Medulla oblongata (tissue), 1 donor: ENCODE data around the gene CCDC17.
"Not testable (repeated sequence)": the region's sequence is repeated elsewhere in the genome, so short reads cannot be mapped to it uniquely, and the experiment has no call there.

ENCODE experiments used
- DNase-seq: peaks from one replicate; pipeline ENCODE4 v3.0.0-alpha.2; 2015; ENCODE audit errors: extremely low spot score

CCDC17 gene

GRCh38 chr1:45621895-45622523, 1.8 kb downstream of the CCDC17 start:
- DNase-seq: no peak

- no peak for DNase-seq
Measured at GRCh38 chr1:45621501-45621836, 2.4 kb downstream of the CCDC17 start.

- DNase-seq: no peak
Measured at GRCh38 chr1:45620588-45621500, 3.0 kb downstream of the CCDC17 start.

GRCh38 chr1:45619149-45619921, 4.5 kb downstream of the CCDC17 start:
- DNase-seq: no peak

GRCh38 chr1:45617618-45618017, 6.2 kb downstream of the CCDC17 start:
- DNase-seq: no peak

- DNase-seq: no peak
Measured at GRCh38 chr1:45615885-45616284, 8.0 kb downstream of the CCDC17 start.

GRCh38 chr1:45612941-45613579, 10.8 kb downstream of the CCDC17 start:
- no peak for DNase-seq

GRCh38 chr1:45610589-45611226, 13.1 kb downstream of the CCDC17 start:
- no peak for DNase-seq

- DNase-seq: no peak
Measured at GRCh38 chr1:45608175-45609156, 15.4 kb downstream of the CCDC17 start.

- DNase-seq: no peak
Measured at GRCh38 chr1:45607404-45608074, 16.3 kb downstream of the CCDC17 start.

GRCh38 chr1:45604239-45604638, 19.6 kb downstream of the CCDC17 start:
- no peak for DNase-seq

- DNase-seq: not testable (repeated sequence)
Measured at GRCh38 chr1:45596765-45597164, 27.1 kb downstream of the CCDC17 start.

- DNase-seq: no peak
Measured at GRCh38 chr1:45594412-45594811, 29.4 kb downstream of the CCDC17 start.

GRCh38 chr1:45589861-45590260, 34.0 kb downstream of the CCDC17 start:
- DNase-seq: no peak

- DNase-seq: no peak
Measured at GRCh38 chr1:45586769-45587168, 37.1 kb downstream of the CCDC17 start.

GRCh38 chr1:45585496-45586075, 38.3 kb downstream of the CCDC17 start:
- no peak for DNase-seq

- DNase-seq: no peak
Measured at GRCh38 chr1:45585110-45585426, 38.8 kb downstream of the CCDC17 start.

GRCh38 chr1:45584351-45585109, 39.3 kb downstream of the CCDC17 start:
- DNase-seq: peak; percentile 90
